CD8-positive, alpha-beta memory T cell (primary cell): ENCODE measurements around the gene PRICKLE3. TPM values are rescaled to one million over a fixed set of nuclear protein-coding genes. Genes with fewer than 3 reads are reported as not detected.

ENCODE experiments used
- CTCF ChIA-PET: fragments of 350-600 bp; sonication (Branson Sonifier 250); formaldehyde crosslinking; loops from one replicate; lab custom pipeline; 2021; ENCODE audit warnings: antibody characterized with exemption; lab: Charles Lee
- POLR2A ChIA-PET: fragments of 350-600 bp; sonication (Branson Sonifier 250); formaldehyde crosslinking; loops from one replicate; lab custom pipeline; 2021; ENCODE audit warnings: antibody characterized with exemption; lab: Charles Lee
- DNase-seq, 5 donors: peaks; one replicate each; pipeline versions ENCODE4 v3.0.0 to v3.0.0-alpha.2; 2020 to 2022; ENCODE audit warnings: mixed read lengths in 1 of 5
- H3K27ac ChIP-seq: one replicate; pipeline ENCODE4 v1.7.0; 2013; ENCODE audit warnings: low read depth, mild to moderate bottlenecking, low read length, moderate library complexity
- H3K27me3 ChIP-seq: 2 replicates; pipeline ENCODE4 v1.7.0; 2013; ENCODE audit warnings: low read length, mild to moderate bottlenecking; ENCODE audit not compliant: insufficient read depth, poor library complexity, severe bottlenecking
- H3K36me3 ChIP-seq: 2 replicates; pipeline ENCODE4 v1.7.0; 2013; ENCODE audit warnings: mild to moderate bottlenecking, low read length, moderate library complexity; ENCODE audit not compliant: insufficient read depth
- H3K4me1 ChIP-seq: 2 replicates; pipeline ENCODE4 v1.7.0; 2013; ENCODE audit warnings: mild to moderate bottlenecking, low read length, moderate library complexity; ENCODE audit not compliant: insufficient read depth
- H3K4me3 ChIP-seq: 2 replicates; pipeline ENCODE4 v1.7.0; 2013; ENCODE audit warnings: mild to moderate bottlenecking, low read length
- H3K9me3 ChIP-seq: 2 replicates; pipeline ENCODE4 v1.7.0; 2013; ENCODE audit warnings: mild to moderate bottlenecking, low read length
- H3K27ac Mint-ChIP-seq, 8 donors: one replicate each; pipeline ENCODE4 v1.8.0; 2020 to 2021; ENCODE audit warnings: mixed read lengths in 8 of 8, mild to moderate bottlenecking in 6 of 8, inconsistent platforms in 3 of 8, moderate library complexity in 3 of 8
- H3K27me3 Mint-ChIP-seq, 2 donors: one replicate each; pipeline ENCODE4 v1.8.0; 2020 to 2021; ENCODE audit warnings: mixed read lengths in 2 of 2, mild to moderate bottlenecking in 1 of 2, moderate library complexity in 1 of 2
- H3K36me3 Mint-ChIP-seq, 3 donors: one replicate each; pipeline ENCODE4 v1.8.0; 2020 to 2021; ENCODE audit warnings: mixed read lengths in 3 of 3, inconsistent platforms in 1 of 3, mild to moderate bottlenecking in 1 of 3
- H3K4me1 Mint-ChIP-seq, 3 donors: one replicate each; pipeline ENCODE4 v1.8.0; 2020 to 2021; ENCODE audit warnings: mixed read lengths in 3 of 3, inconsistent platforms in 1 of 3, mild to moderate bottlenecking in 1 of 3
- H3K4me3 Mint-ChIP-seq, 7 donors: one replicate each; pipeline ENCODE4 v1.8.0; 2020 to 2021; ENCODE audit warnings: mixed read lengths in 7 of 7, mild to moderate bottlenecking in 6 of 7, moderate library complexity in 4 of 7, inconsistent platforms in 2 of 7
- H3K9me3 Mint-ChIP-seq, 5 donors: one replicate each; pipeline ENCODE4 v1.8.0; 2020 to 2022; ENCODE audit warnings: mixed read lengths in 5 of 5, mild to moderate bottlenecking in 3 of 5, moderate library complexity in 2 of 5, inconsistent platforms in 1 of 5
- polyA plus RNA-seq: library from polyadenylated mRNA; unstranded; fragments of 300-500 nt; fragmentation: Illumina TruSeq; gene quantifications from one replicate; pipeline ENCODE4 v1.2.3, GENCODE V29; 2021
- total RNA-seq, 2 experiments: library from RNA; stranded (reverse); gene quantifications; one replicate each; pipeline ENCODE4 v1.2.3, GENCODE V29; 2021

PRICKLE3 gene
- total and polyA plus RNA-seq, 3 experiments from 2014 or later, result 3.0 to 13.5 (median 13.3) TPM

GRCh38 chrX:49228185-49228584 lies 42.0 kb upstream of the PRICKLE3 start:
- no peak overlapping the region for H3K4me3 ChIP-seq
- ChIA-PET CTCF (no interaction called here), POLR2A (no interaction called here)
- H3K27me3 ChIP-seq, result no peaks in the 10 kb centered on the region
- H3K27ac ChIP-seq, result no peak overlapping the region
- peaks cover 12% of the 10 kb centered on the region for H3K4me1 ChIP-seq
- DNase-seq, result no peak
- Mint-ChIP-seq H3K4me3 (no peak overlapping the region), H3K27ac (no peak overlapping the region), H3K9me3 (peaks cover 0 to 6% (median 0%) of the 10 kb centered on the region in 5 donors), H3K27me3 (peaks cover 0 to 7% of the 10 kb centered on the region in 2 donors), H3K4me1 (peaks cover 8 to 23% (median 10%) of the 10 kb centered on the region in 3 donors), H3K36me3 (no peaks in the 10 kb centered on the region)
- H3K36me3 ChIP-seq, result no peaks in the 10 kb centered on the region
- no peaks in the 10 kb centered on the region for H3K9me3 ChIP-seq

GRCh38 chrX:49227726-49228125 lies 41.6 kb upstream of the PRICKLE3 start:
- H3K4me1 ChIP-seq, result peaks cover 12% of the 10 kb centered on the region
- H3K4me1 Mint-ChIP-seq, result peaks cover 8 to 23% (median 10%) of the 10 kb centered on the region in 3 donors
- ChIA-PET POLR2A (no interaction called here), CTCF (no interaction called here)
- H3K27me3 Mint-ChIP-seq, result peaks cover 0 to 7% of the 10 kb centered on the region in 2 donors
- H3K4me3 Mint-ChIP-seq, result peak overlapping the region in 1 of 7 donors; percentile 41
- no peak overlapping the region for H3K27ac Mint-ChIP-seq
- DNase-seq, result no peak
- no peaks in the 10 kb centered on the region for H3K36me3 Mint-ChIP-seq
- H3K27me3 ChIP-seq, result no peaks in the 10 kb centered on the region
- H3K4me3 ChIP-seq, result no peak overlapping the region
- no peaks in the 10 kb centered on the region for H3K9me3 ChIP-seq
- no peaks in the 10 kb centered on the region for H3K36me3 ChIP-seq
- H3K9me3 Mint-ChIP-seq, result peaks cover 0 to 6% (median 0%) of the 10 kb centered on the region in 5 donors
- H3K27ac ChIP-seq, result no peak overlapping the region

- Histone ChIP-seq H3K27me3 (no peaks in the 10 kb centered on the region), H3K4me3 (no peak overlapping the region), H3K27ac (no peak overlapping the region), H3K4me1 (peaks cover 12% of the 10 kb centered on the region), H3K9me3 (no peaks in the 10 kb centered on the region), H3K36me3 (no peaks in the 10 kb centered on the region)
- peaks cover 0 to 6% (median 0%) of the 10 kb centered on the region in 5 donors for H3K9me3 Mint-ChIP-seq
- H3K36me3 Mint-ChIP-seq, result no peaks in the 10 kb centered on the region
- H3K27me3 Mint-ChIP-seq, result peaks cover 0 to 7% of the 10 kb centered on the region in 2 donors
- H3K4me1 Mint-ChIP-seq, result peaks cover 8 to 22% (median 12%) of the 10 kb centered on the region in 3 donors
- H3K27ac Mint-ChIP-seq, result peak overlapping the region in 1 of 8 donors; percentile 55
- no peak for DNase-seq
- POLR2A ChIA-PET, result no interaction called here
- no peak overlapping the region for H3K4me3 Mint-ChIP-seq
- CTCF ChIA-PET, result no interaction called here
Observed at GRCh38 chrX:49226946-49227345, 40.8 kb upstream of the PRICKLE3 start.

GRCh38 chrX:49225858-49226257 lies 39.7 kb upstream of the PRICKLE3 start:
- H3K4me3 Mint-ChIP-seq, result no peak overlapping the region
- no peak overlapping the region for H3K4me3 ChIP-seq
- H3K9me3 ChIP-seq, result no peaks in the 10 kb centered on the region
- no peak overlapping the region for H3K27ac ChIP-seq
- CTCF ChIA-PET, result no interaction called here
- peaks cover 0 to 6% (median 0%) of the 10 kb centered on the region in 5 donors for H3K9me3 Mint-ChIP-seq
- H3K4me1 ChIP-seq, result peaks cover 4% of the 10 kb centered on the region
- POLR2A ChIA-PET, result no interaction called here
- no peak for DNase-seq
- H3K27me3 ChIP-seq, result no peaks in the 10 kb centered on the region
- H3K36me3 Mint-ChIP-seq, result no peaks in the 10 kb centered on the region
- peaks cover 7 to 11% (median 9%) of the 10 kb centered on the region in 3 donors for H3K4me1 Mint-ChIP-seq
- H3K36me3 ChIP-seq, result no peaks in the 10 kb centered on the region
- peaks cover 0 to 7% of the 10 kb centered on the region in 2 donors for H3K27me3 Mint-ChIP-seq
- H3K27ac Mint-ChIP-seq, result no peak overlapping the region

GRCh38 chrX:49221868-49222267 lies 35.7 kb upstream of the PRICKLE3 start:
- Mint-ChIP-seq H3K27me3 (peaks cover 0 to 5% of the 10 kb centered on the region in 2 donors), H3K36me3 (no peaks in the 10 kb centered on the region), H3K27ac (no peak overlapping the region), H3K4me1 (peaks cover 0 to 8% (median 0%) of the 10 kb centered on the region in 3 donors), H3K4me3 (no peak overlapping the region), H3K9me3 (peaks cover 0 to 8% (median 0%) of the 10 kb centered on the region in 5 donors)
- no peak overlapping the region for H3K27ac ChIP-seq
- H3K27me3 ChIP-seq, result no peaks in the 10 kb centered on the region
- no peak for DNase-seq
- ChIA-PET POLR2A (no interaction called here), CTCF (no interaction called here)
- no peaks in the 10 kb centered on the region for H3K36me3 ChIP-seq
- H3K4me3 ChIP-seq, result no peak overlapping the region
- H3K4me1 ChIP-seq, result no peaks in the 10 kb centered on the region
- H3K9me3 ChIP-seq, result no peaks in the 10 kb centered on the region

- H3K4me3 Mint-ChIP-seq, result no peak overlapping the region
- H3K27ac Mint-ChIP-seq, result no peak overlapping the region
- Histone ChIP-seq H3K9me3 (no peaks in the 10 kb centered on the region), H3K4me3 (no peak overlapping the region), H3K27ac (no peak overlapping the region), H3K27me3 (no peaks in the 10 kb centered on the region), H3K36me3 (no peaks in the 10 kb centered on the region), H3K4me1 (no peaks in the 10 kb centered on the region)
- H3K27me3 Mint-ChIP-seq, result peaks cover 0 to 7% of the 10 kb centered on the region in 2 donors
- H3K36me3 Mint-ChIP-seq, result no peaks in the 10 kb centered on the region
- no peak for DNase-seq
- ChIA-PET CTCF (no interaction called here), POLR2A (no interaction called here)
- H3K4me1 Mint-ChIP-seq, result peaks cover 0 to 8% (median 0%) of the 10 kb centered on the region in 3 donors
- H3K9me3 Mint-ChIP-seq, result peaks cover 0 to 8% (median 0%) of the 10 kb centered on the region in 5 donors
Observed at GRCh38 chrX:49220100-49220499, 33.9 kb upstream of the PRICKLE3 start.

- Mint-ChIP-seq H3K27ac (no peak overlapping the region), H3K36me3 (peaks cover 0 to 2% (median 0%) of the 10 kb centered on the region in 3 donors), H3K4me1 (peaks cover 0 to 4% (median 0%) of the 10 kb centered on the region in 3 donors), H3K27me3 (peaks cover 3 to 9% of the 10 kb centered on the region in 2 donors), H3K4me3 (no peak overlapping the region), H3K9me3 (peaks cover 0 to 2% (median 0%) of the 10 kb centered on the region in 5 donors)
- no peak for DNase-seq
- no peak overlapping the region for H3K4me3 ChIP-seq
- H3K4me1 ChIP-seq, result no peaks in the 10 kb centered on the region
- ChIA-PET POLR2A (no interaction called here), CTCF (no interaction called here)
- H3K9me3 ChIP-seq, result no peaks in the 10 kb centered on the region
- no peaks in the 10 kb centered on the region for H3K36me3 ChIP-seq
- no peak overlapping the region for H3K27ac ChIP-seq
- no peaks in the 10 kb centered on the region for H3K27me3 ChIP-seq
Observed at GRCh38 chrX:49214996-49215526, 28.9 kb upstream of the PRICKLE3 start.

- H3K27me3 Mint-ChIP-seq, result peaks cover 3 to 9% of the 10 kb centered on the region in 2 donors
- no peak for DNase-seq
- no peaks in the 10 kb centered on the region for H3K27me3 ChIP-seq
- peaks cover 0 to 2% (median 0%) of the 10 kb centered on the region in 5 donors for H3K9me3 Mint-ChIP-seq
- H3K4me1 Mint-ChIP-seq, result no peaks in the 10 kb centered on the region
- H3K27ac Mint-ChIP-seq, result no peak overlapping the region
- peaks cover 0 to 2% (median 0%) of the 10 kb centered on the region in 3 donors for H3K36me3 Mint-ChIP-seq
- CTCF ChIA-PET, result no interaction called here
- H3K27ac ChIP-seq, result no peak overlapping the region
- POLR2A ChIA-PET, result no interaction called here
- H3K9me3 ChIP-seq, result no peaks in the 10 kb centered on the region
- H3K4me3 Mint-ChIP-seq, result no peak overlapping the region
- no peaks in the 10 kb centered on the region for H3K4me1 ChIP-seq
- no peaks in the 10 kb centered on the region for H3K36me3 ChIP-seq
- H3K4me3 ChIP-seq, result no peak overlapping the region
Observed at GRCh38 chrX:49214416-49214815, 28.2 kb upstream of the PRICKLE3 start.
